Colonic mucosa (tissue), 4 donors: ENCODE results near the gene FRK. TPM values are rescaled to one million over a fixed set of nuclear protein-coding genes. Genes with fewer than 3 reads are reported as not detected.
"Not testable (repeated sequence)": the region's sequence is repeated elsewhere in the genome, so short reads cannot be mapped to it uniquely, and the experiment has no call there.

ENCODE experiments used
- DNase-seq: peaks from one replicate; pipeline ENCODE4 v3.0.0-alpha.2; 2020
- H3K27ac ChIP-seq: fragments of 200-600 bp; one replicate; pipeline ENCODE4 v1.8.0; 2021
- H3K27me3 ChIP-seq: fragments of 200-600 bp; one replicate; pipeline ENCODE4 v1.8.0; 2021
- H3K36me3 ChIP-seq: fragments of 200-600 bp; one replicate; pipeline ENCODE4 v1.8.0; 2021
- H3K4me1 ChIP-seq: fragments of 200-600 bp; one replicate; pipeline ENCODE4 v1.8.0; 2021; ENCODE audit warnings: mild to moderate bottlenecking
- H3K4me3 ChIP-seq: fragments of 200-600 bp; one replicate; pipeline ENCODE4 v1.8.0; 2021
- H3K9ac ChIP-seq, 2 donors: one replicate each; pipeline ENCODE4 v1.7.0; 2013; ENCODE audit warnings: control low read depth in 2 of 2, low read depth in 2 of 2, low read length in 2 of 2
- H3K9me3 ChIP-seq: fragments of 200-600 bp; one replicate; pipeline ENCODE4 v1.8.0; 2021
- intact Hi-C: fragments of 100-400 bp; cut with DNase I; formaldehyde crosslinking; loops from one replicate; pipeline ENCODE4 v1.14.1; 2022
- total RNA-seq, 2 donors: library from RNA; stranded (reverse); fragmentation: NEBNext Ultra II Directional in 1 of 2; extraction: Animal tissue kit (Norgen Biotek cat#: 25700) in 1 of 2; gene quantifications; one replicate each; pipeline ENCODE4 v1.2.1, GENCODE V29; 2021
- TF ChIP-seq, protein P1 (sequence below): fragments of 200-600 bp; IDR thresholded peaks from one replicate; pipeline ENCODE4 v1.8.0; 2022; ENCODE audit warnings: antibody characterized with exemption, mild to moderate bottlenecking
- donor health status: healthy.
- donor health status: DM: no; HTN: no; CAD: no.
- donor health status: DM: no; HTN: no; CAD: no.

FRK gene
- total RNA-seq, 2 donors from 2014 or later = 25.9 to 27.1 TPM

DNA sequence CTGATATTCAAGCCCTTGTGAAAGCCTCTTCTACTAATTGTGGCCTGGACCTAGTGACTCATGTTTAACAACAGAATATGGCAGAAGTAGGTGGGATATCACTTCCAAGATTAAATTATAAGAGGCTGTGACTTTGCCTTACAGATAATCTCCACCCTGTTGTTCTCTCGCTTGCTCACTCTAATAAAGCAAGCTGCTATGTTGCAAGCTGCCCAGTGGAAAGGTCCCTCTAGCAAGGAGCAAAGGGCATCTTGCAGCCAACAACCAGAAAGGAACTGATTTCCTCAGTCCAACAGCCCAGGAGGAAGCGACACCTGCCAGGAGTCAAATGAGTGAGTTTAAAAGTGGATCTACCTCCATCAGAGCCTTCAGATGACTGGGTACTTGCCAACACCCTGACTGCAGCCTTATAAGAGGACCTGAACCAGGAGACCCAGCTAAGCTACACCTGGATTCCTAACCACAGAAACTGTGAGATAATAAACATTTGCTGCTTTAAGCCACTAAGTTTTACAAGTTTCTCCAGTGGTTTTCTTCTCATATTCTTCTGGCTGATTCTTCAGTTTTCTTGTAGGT is 112.6 kb downstream of the FRK start:
- H3K4me3 ChIP-seq = no peak overlapping the region
- H3K9ac ChIP-seq = no peak overlapping the region
- no peaks in the 10 kb centered on the region for H3K9me3 ChIP-seq
- intact Hi-C loops = no loop called here
- peak overlapping the region; percentile 17 for H3K27ac ChIP-seq
- H3K27me3 ChIP-seq = no peaks in the 10 kb centered on the region
- DNase-seq = peak; percentile 52
- TF ChIP-seq, protein P1, sequence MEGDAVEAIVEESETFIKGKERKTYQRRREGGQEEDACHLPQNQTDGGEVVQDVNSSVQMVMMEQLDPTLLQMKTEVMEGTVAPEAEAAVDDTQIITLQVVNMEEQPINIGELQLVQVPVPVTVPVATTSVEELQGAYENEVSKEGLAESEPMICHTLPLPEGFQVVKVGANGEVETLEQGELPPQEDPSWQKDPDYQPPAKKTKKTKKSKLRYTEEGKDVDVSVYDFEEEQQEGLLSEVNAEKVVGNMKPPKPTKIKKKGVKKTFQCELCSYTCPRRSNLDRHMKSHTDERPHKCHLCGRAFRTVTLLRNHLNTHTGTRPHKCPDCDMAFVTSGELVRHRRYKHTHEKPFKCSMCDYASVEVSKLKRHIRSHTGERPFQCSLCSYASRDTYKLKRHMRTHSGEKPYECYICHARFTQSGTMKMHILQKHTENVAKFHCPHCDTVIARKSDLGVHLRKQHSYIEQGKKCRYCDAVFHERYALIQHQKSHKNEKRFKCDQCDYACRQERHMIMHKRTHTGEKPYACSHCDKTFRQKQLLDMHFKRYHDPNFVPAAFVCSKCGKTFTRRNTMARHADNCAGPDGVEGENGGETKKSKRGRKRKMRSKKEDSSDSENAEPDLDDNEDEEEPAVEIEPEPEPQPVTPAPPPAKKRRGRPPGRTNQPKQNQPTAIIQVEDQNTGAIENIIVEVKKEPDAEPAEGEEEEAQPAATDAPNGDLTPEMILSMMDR = no peak
- no peaks in the 10 kb centered on the region for H3K4me1 ChIP-seq
- no peaks in the 10 kb centered on the region for H3K36me3 ChIP-seq

- no peak overlapping the region for H3K27ac ChIP-seq
- H3K9me3 ChIP-seq = no peaks in the 10 kb centered on the region
- no peaks in the 10 kb centered on the region for H3K36me3 ChIP-seq
- intact Hi-C loops = no loop called here
- H3K9ac ChIP-seq = no peak overlapping the region
- DNase-seq = no peak
- H3K4me3 ChIP-seq = no peak overlapping the region
- TF ChIP-seq, protein P1 = no peak
- no peaks in the 10 kb centered on the region for H3K27me3 ChIP-seq
- H3K4me1 ChIP-seq = no peaks in the 10 kb centered on the region
Observed at GRCh38 chr6:115945812-115946211, 114.9 kb downstream of the FRK start.

GRCh38 chr6:115945306-115945705 is 115.4 kb downstream of the FRK start:
- TF ChIP-seq, protein P1 = no peak
- intact Hi-C loops = no loop called here
- Histone ChIP-seq H3K36me3 (no peaks in the 10 kb centered on the region), H3K27ac (no peak overlapping the region), H3K4me1 (no peaks in the 10 kb centered on the region), H3K27me3 (no peaks in the 10 kb centered on the region), H3K9ac (no peak overlapping the region), H3K9me3 (no peaks in the 10 kb centered on the region), H3K4me3 (no peak overlapping the region)
- DNase-seq = no peak

DNA sequence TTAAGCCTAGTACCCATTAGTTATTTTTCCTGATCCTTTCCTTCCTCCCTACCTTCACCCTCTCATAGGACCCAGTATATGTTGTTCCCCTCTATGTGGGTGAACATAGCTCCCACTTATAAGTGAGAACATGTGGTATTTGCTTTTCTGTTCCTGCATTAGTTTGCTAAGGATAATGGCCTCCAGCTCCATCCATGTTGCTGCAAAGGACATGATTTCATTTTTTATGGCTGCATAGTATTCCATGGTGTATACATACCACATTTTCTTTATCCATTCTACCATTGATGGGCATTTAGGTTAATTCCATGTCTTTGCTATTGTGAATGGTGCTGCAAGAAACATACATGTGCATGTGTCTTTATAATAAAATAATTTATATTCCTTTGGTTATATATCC is 115.9 kb downstream of the FRK start:
- H3K27me3 ChIP-seq, H3K4me3 ChIP-seq, H3K36me3 ChIP-seq, DNase-seq, intact Hi-C loops, H3K9me3 ChIP-seq, H3K9ac ChIP-seq, H3K27ac ChIP-seq, H3K4me1 ChIP-seq: not testable (repeated sequence)

- H3K27ac ChIP-seq, intact Hi-C loops, H3K36me3 ChIP-seq: not testable (repeated sequence)
Observed at GRCh38 chr6:115937502-115937901, 123.2 kb downstream of the FRK start.

DNA sequence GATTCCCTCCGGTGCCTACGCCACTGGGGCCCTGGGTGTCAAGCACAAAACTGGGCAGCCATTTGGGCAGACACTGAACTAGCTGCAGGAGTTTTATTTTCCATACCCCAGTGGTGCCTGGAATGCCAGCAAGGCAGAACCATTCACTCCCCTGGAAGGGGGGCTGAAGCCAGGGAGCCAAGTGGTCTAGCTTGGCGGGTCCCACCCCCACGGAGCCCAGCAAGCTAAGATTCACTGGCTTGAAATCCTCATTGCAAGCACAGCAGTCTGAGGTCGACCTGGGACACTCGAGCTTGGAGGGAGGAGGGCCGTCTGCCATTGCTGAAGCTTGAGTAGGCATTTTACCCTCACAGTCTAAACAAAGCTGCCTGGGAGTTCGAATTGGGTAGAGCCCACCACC is 125.3 kb downstream of the FRK start:
- TF ChIP-seq, protein P1 = no peak
- Histone ChIP-seq H3K4me3 (no peak overlapping the region), H3K36me3 (no peaks in the 10 kb centered on the region), H3K4me1 (no peaks in the 10 kb centered on the region), H3K27me3 (no peaks in the 10 kb centered on the region), H3K9me3 (no peaks in the 10 kb centered on the region), H3K27ac (no peak overlapping the region), H3K9ac (no peak overlapping the region)
- DNase-seq = no peak
- intact Hi-C loops = no loop called here

More at GRCh38 chr6:115937502-115937901, 123.2 kb downstream of the FRK start:
- not testable (repeated sequence) for H3K9me3 ChIP-seq, H3K9ac ChIP-seq, DNase-seq, H3K4me3 ChIP-seq, H3K4me1 ChIP-seq, H3K27me3 ChIP-seq
